Urothelium cell line (cell line): ENCODE results near the gene FUT1.
"Not testable (repeated sequence)": the region's sequence is repeated elsewhere in the genome, so short reads cannot be mapped to it uniquely, and the experiment has no call there.

Experiments
- DNase-seq: peaks from one replicate; pipeline ENCODE4 v3.0.0; 2011; ENCODE audit warnings: low spot score, mixed read lengths
- FAIRE-seq: peaks from 2 replicates; lab custom pipeline; 2011; peaks lifted over from hg19 to GRCh38; lab: Jason Lieb, UNC

Gene FUT1

GRCh38 chr19:48768994-48769713 is 16.7 kb upstream of the FUT1 start:
- DNase-seq (no peak), FAIRE-seq (no peak)

- not testable (repeated sequence) for FAIRE-seq, DNase-seq
Measured at GRCh38 chr19:48768171-48768753, 15.8 kb upstream of the FUT1 start.

GRCh38 chr19:48765816-48766215 is 13.4 kb upstream of the FUT1 start:
- FAIRE-seq: not testable (repeated sequence)

GRCh38 chr19:48760504-48761205 is 8.2 kb upstream of the FUT1 start:
- DNase-seq (no peak), FAIRE-seq (no peak)

More at GRCh38 chr19:48765816-48766215, 13.4 kb upstream of the FUT1 start:
- not testable (repeated sequence) for DNase-seq

- no peak for FAIRE-seq
- no peak for DNase-seq
Measured at GRCh38 chr19:48757741-48758144, 5.3 kb upstream of the FUT1 start.

- DNase-seq: no peak
- no peak for FAIRE-seq
Measured at GRCh38 chr19:48757089-48757675, 4.7 kb upstream of the FUT1 start.

- FAIRE-seq: no peak
Measured at GRCh38 chr19:48756686-48757085, 4.2 kb upstream of the FUT1 start.

GRCh38 chr19:48756212-48756611 is 3.8 kb upstream of the FUT1 start:
- DNase-seq (no peak), FAIRE-seq (no peak)

More at GRCh38 chr19:48756686-48757085, 4.2 kb upstream of the FUT1 start:
- DNase-seq: no peak

GRCh38 chr19:48755787-48756186 is 3.3 kb upstream of the FUT1 start:
- no peak for DNase-seq
- FAIRE-seq: no peak

- DNase-seq: peak; percentile 56
- no peak for FAIRE-seq
Measured at GRCh38 chr19:48755084-48755641, 2.7 kb upstream of the FUT1 start, which contains the start of gene FGF21. Gene FGF21, plus strand, starts transcription at chr19:48755524. Its CDS starts 713 bp downstream, at chr19:48756237.

GRCh38 chr19:48751845-48752495 is 471 bp downstream of the FUT1 start:
- no peak for FAIRE-seq
- no peak for DNase-seq

- FAIRE-seq: no peak
- no peak for DNase-seq
Measured at GRCh38 chr19:48750771-48751504, 1.5 kb downstream of the FUT1 start.

GRCh38 chr19:48750351-48750750 is 2.1 kb downstream of the FUT1 start:
- FAIRE-seq (no peak), DNase-seq (no peak)

- DNase-seq (no peak), FAIRE-seq (no peak)
Measured at GRCh38 chr19:48749571-48750198, 2.8 kb downstream of the FUT1 start.

GRCh38 chr19:48746738-48747575 is 5.5 kb downstream of the FUT1 start, which contains the start of gene IZUMO1:
Gene IZUMO1, minus strand, starts transcription at chr19:48746909. Its CDS starts 1,050 bp downstream, at chr19:48745859.
- FAIRE-seq (no peak), DNase-seq (no peak)

- FAIRE-seq: no peak
- no peak for DNase-seq
Measured at GRCh38 chr19:48746110-48746509, 6.3 kb downstream of the FUT1 start.

GRCh38 chr19:48745208-48745995 is 7.0 kb downstream of the FUT1 start:
- peak; percentile 66 for DNase-seq
- FAIRE-seq: no peak

- FAIRE-seq (no peak), DNase-seq (no peak)
Measured at GRCh38 chr19:48742096-48742495, 10.3 kb downstream of the FUT1 start.
